ENCODE measurements around the gene MYO3B.
"Not testable (repeated sequence)": the region's sequence is repeated elsewhere in the genome, so short reads cannot be mapped to it uniquely, and the experiment has no call there.

MYO3B gene

GRCh38 chr2:170523506-170523905 lies 345.6 kb downstream of the MYO3B start:
- DNase-seq = no peak

- no peak for DNase-seq
These were observed 347.1 kb downstream of the MYO3B start for GRCh38 chr2:170524828-170525565.

DNA sequence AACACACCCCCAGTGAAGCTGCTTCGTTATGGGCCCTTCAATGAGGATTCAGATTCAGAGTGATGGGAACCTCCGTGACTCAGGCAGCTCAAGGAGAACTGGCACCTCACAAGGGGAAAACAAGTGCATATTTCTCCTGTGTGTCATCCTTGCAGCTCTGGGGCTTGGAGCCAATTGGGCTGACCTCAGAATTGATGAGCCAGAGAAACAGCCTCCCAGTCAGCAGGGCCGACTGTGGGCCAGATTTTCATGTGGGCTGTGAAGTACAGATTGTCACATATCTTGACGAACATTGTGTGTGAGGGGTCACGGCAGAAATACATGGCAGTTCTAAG lies 347.6 kb downstream of the MYO3B start:
- no peak for DNase-seq

DNA sequence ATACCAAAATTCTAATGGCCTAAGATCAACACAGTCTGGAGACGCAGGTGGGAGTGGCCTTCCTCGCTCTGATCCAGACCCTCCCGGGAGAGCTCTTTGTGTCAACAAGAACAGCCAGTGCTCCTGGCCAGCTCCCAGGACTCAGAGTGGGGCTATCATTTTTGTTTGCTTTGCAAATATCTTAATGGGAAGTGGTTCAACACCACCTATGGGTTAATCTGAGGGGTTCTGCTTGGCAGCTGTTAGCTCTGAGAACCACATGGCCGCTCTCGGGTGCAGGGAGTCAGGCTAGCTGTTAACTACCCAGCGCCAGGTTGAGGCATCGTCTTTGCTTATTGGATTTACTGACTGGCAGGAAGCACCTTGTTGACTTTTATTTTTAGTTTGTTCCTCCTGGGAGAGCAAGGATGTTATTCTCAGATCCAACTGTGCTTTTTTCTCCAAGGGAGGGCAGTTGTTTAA lies 352.4 kb downstream of the MYO3B start:
- DNase-seq = no peak

GRCh38 chr2:170530803-170531564 lies 353.0 kb downstream of the MYO3B start:
- DNase-seq = no peak

DNA sequence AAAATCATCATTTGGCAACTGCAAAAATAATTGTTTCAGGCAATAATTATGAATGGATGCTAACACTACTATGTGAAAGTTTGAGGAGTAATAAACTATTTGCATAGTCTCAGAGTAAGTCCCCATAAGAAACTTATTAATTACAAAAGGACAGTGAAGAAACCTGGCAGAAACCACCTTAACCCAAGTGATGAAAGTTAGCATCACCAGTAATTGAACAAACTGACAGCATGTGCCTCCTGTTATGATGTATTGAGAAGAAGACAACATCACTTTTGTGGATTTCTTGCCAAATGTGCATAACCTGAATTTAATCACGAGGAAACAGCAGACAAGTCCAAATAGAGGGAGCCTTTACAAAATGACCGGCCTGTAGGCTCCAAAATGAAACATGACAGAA lies 353.9 kb downstream of the MYO3B start:
- no peak for DNase-seq

DNA sequence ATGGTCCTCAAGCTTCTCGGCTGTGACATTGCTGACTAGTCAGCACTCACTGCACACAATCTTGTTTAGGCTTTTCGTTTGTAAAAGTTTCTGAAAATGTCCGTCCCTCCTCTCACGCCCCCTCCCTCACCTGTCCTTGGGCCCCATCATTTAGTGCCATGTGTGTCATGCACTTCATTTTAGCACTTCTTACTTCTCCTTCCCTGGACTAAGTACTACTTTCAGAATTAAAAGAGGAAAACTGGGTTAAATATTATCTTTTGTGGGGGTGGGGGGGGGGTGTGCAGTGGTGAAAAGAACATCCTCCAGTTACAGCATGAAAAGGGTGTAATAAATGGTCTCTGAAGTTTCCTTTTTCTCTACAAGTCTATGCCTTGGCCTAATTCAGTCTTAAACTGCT lies 355.2 kb downstream of the MYO3B start:
- DNase-seq = no peak

DNA sequence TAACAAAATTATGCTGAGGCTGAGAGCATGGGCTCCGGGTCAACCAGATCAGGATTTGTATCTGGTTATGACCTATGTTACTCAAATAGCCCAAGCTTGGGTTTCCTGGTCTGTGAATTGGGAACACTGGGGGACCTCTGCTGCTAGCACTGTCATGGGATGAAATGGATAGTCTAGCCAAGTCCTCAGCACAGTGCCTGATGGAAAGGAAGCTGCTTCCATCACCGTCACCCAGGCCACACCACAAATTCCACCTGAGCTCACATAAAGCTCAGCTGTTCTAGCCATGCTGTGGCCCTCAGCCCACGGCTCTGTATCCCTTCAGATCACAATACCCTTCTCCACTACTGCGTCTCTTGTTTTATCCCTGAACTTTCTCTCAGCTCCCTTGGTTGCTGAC lies 357.6 kb downstream of the MYO3B start:
- DNase-seq = no peak

- DNase-seq = no peak
These were observed 366.9 kb downstream of the MYO3B start for GRCh38 chr2:170544817-170545216.

GRCh38 chr2:170548304-170548703 lies 370.4 kb downstream of the MYO3B start:
- DNase-seq = no peak

DNA sequence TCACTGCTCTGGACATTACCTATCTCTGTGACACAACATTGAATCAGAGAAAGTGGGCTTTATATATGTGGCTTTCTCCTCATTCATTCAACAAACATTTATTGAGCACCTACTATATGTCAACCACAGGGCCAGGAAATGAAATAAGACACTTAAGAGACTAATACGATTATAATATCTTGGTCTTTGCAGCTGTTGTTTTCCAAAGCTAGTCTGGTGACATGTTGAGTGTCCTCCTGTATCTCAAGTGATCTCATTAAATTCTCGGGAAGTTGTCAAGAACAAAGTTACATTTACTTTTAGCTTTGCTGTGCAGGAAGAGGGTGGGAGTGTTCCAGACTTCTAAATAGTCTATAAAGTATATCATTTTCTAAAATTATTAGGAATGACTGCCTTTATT lies 372.6 kb downstream of the MYO3B start:
- no peak for DNase-seq

DNA sequence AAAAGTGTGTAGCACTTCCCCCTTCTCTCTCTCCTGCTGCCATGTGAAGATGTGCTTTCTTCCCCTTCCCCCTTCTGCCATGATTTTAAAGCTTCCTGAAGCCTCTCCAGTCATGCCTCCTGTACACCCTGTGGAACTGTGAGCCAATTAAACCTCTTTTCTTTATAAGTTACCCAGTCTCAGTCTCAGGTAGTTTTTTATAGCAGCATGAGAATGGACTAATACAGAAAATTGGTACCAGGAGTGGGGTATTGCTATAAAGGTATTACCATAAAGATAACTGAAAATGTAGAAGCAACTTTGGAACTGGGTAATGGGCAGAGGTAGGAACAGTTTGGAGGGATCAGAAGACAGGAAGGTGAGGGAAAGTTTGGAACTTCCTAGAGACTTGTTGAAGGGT lies 374.0 kb downstream of the MYO3B start:
- DNase-seq = not testable (repeated sequence)

DNA sequence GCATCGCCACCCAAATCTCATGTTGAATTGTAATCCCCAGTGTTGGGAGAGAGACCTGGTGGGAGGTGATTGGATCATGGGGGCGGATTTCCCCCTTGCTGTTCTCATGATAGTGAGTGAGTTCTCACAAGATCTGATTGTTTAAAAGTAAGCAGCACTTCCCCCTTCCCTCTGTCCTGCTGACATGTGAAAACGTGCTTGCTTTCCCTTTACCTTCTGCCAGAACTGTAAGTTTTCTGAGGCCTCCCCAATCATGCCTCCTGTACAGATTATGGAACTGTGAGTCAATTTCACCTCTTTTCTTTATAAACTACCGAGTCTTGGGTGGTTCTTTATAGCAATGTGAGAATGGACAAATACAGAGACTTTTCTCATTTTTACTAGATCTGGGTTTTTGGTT lies 375.8 kb downstream of the MYO3B start:
- DNase-seq = no peak

- no peak for DNase-seq
These were observed 376.5 kb downstream of the MYO3B start for GRCh38 chr2:170554278-170554955.

DNA sequence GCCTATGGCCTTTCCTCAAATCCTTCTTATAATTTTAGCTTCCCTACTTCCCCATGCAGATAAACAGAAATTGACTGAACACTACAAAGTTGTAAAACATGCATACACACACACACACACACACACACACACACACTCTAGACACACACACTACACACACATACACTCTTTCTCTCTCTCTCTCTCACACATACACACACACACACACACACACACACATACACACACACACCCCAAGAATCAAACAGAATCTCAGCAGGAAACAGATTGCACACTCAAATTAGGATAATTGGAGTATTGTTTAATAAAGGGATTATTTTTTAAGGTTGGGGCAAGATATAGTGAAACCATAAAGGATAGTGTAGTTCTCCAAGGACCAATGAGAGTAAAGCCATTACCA lies 385.0 kb downstream of the MYO3B start:
- no peak for DNase-seq

GRCh38 chr2:170563401-170563800 lies 385.5 kb downstream of the MYO3B start:
- DNase-seq = no peak

DNA sequence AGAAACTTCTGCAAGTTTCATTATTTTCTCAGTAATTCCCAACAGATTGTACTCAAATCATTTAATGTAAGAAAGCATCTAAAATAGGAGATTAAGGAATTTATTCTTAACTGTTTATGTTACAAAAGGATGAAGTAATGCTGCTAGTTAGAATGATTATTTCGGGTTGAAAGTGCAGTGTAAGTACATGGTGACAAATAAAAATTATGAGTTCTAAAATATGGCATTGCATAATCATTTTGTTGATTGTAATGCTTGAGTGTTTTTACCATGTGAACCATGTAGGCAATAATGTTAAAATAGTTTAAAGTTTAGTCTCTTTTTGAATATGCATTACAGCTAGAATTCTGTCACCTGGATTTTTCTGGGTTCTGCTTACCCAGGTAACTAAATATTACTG lies 388.2 kb downstream of the MYO3B start:
- DNase-seq = no peak

GRCh38 chr2:170567429-170567828 lies 389.5 kb downstream of the MYO3B start:
- DNase-seq = no peak

DNA sequence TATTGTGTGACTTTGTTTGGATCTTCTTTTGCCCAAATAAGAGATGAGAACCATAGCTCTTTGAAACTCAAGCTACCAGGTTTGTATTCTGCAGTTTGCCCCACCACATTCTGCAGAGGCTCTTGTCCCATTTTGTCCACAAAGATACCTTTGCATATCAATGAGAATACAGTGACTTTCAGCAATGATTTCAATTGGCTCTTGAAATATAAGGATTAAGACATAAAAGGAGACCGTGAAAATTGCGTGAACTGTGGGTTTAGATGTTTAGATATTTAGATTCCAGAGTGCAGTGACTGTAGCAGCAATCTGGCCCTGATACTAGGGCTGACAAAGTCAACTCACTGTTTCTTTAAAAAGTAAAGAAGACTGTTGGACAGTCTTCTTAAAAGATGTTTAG lies 390.6 kb downstream of the MYO3B start:
- no peak for DNase-seq

DNA sequence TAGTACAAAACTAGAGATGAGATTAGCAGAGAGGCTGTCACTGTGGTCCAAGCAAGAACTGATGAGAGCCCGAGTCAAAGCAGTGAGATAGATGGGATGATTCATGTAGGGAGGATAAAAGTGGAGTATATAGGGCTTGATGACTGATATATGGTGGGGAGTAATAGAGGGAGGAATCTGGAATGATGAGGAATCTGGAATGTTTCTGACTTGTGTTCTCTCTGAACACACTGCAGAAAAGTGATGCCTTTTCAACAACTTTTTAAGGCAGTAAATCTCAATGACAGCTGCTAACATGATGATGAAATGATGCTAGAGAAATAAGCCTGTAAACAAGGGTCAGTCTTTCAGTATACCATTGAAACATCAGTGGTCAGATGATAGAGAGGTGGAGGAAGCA lies 393.7 kb downstream of the MYO3B start:
- no peak for DNase-seq

GRCh38 chr2:170573671-170574070 lies 395.7 kb downstream of the MYO3B start:
- DNase-seq = no peak

DNA sequence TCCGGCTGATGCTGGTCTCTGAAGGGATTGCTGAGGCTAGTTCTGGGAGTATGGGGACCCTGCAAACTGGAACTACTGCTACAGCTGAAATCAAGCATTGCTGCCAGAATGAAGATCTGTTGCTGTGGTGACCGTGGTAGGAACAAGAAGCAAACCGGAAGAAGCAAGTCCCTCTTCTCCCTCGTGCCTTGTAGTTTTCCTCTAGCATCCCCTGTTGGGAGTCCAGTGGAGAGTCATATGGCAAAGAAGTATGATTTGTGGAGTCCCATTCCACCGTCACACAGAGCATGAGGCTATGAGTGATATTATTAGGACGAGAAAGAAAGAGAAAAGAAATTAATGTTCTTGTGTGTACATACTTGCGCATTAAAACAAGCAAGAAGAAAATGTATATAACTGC lies 398.3 kb downstream of the MYO3B start:
- DNase-seq = no peak

GRCh38 chr2:170577356-170577755 lies 399.4 kb downstream of the MYO3B start:
- no peak for DNase-seq

GRCh38 chr2:170578606-170579005 lies 400.7 kb downstream of the MYO3B start:
- DNase-seq = no peak
